ENCODE measurements around the gene IL3. TPM values are rescaled to one million over a fixed set of nuclear protein-coding genes. Genes with fewer than 3 reads are reported as not detected.

The IL3 gene
- total RNA-seq, 1 donor from 2014 or later: not detected

GRCh38 chr5:132067941-132068808 lies 7.7 kb downstream of the IL3 start:
- no peak for ATAC-seq
- no peak for DNase-seq (ENCODE audit: low spot score)
- intact Hi-C loops (cut with DNase I): no loop called here

GRCh38 chr5:132069561-132069960 lies 9.1 kb downstream of the IL3 start:
- no peak for ATAC-seq
- DNase-seq (ENCODE audit: low spot score): no peak
- intact Hi-C loops (cut with DNase I): no loop called here

DNA sequence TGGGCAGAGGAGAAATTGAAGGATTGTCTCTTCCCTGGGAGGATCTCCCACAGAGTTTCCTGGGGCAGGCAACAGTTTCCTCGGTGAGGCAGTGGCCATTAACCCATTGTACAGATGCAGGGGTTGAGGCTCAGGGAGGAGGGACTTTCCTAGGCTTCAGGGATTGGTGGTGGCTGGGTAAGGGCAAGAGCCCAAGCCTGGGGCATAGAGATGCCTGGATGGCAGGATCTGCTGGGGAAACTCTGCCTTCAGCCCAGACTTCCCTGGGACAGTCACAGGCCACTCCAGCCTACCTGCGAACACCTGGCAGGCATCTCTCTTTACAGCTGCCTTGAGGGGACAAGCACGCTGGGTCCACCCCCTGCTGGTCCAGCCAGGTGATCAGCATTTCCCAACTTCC lies 9.5 kb downstream of the IL3 start:
- intact Hi-C loops (cut with DNase I): no loop called here
- no peak for DNase-seq (ENCODE audit: low spot score)
- no peak for ATAC-seq

GRCh38 chr5:132070460-132071337 lies 10.2 kb downstream of the IL3 start:
- ATAC-seq (no peak), DNase-seq (ENCODE audit: low spot score) (no peak)
- intact Hi-C loops (cut with DNase I): no loop called here

- ATAC-seq (no peak), DNase-seq (ENCODE audit: low spot score) (no peak)
- intact Hi-C loops (cut with DNase I): no loop called here
Measured at GRCh38 chr5:132071338-132071707, 10.9 kb downstream of the IL3 start.

DNA sequence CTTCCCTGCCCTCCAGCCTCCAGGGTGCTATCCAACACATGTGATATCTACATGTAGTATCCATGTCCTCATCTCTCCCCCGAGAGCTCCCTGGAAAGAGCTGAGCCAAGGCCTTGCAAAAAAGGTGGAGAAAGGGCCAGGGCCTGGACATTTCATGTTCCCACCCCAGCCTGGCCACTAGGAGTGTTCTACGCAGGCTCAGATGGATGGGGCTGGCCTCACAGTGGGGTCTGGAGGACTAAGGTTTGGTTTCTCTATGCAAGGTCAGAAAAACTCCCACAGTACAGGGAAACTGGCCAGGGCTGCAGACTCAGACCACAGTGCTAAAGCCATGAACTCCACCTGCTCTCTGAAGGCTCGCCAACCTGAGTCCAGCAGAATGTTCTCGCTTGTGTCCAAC lies 11.6 kb downstream of the IL3 start:
- no peak for DNase-seq (ENCODE audit: low spot score)
- ATAC-seq: no peak
- intact Hi-C loops (cut with DNase I): no loop called here

- ATAC-seq (no peak), DNase-seq (ENCODE audit: low spot score) (no peak)
- intact Hi-C loops (cut with DNase I): no loop called here
Measured at GRCh38 chr5:132072528-132072927, 12.1 kb downstream of the IL3 start.

DNA sequence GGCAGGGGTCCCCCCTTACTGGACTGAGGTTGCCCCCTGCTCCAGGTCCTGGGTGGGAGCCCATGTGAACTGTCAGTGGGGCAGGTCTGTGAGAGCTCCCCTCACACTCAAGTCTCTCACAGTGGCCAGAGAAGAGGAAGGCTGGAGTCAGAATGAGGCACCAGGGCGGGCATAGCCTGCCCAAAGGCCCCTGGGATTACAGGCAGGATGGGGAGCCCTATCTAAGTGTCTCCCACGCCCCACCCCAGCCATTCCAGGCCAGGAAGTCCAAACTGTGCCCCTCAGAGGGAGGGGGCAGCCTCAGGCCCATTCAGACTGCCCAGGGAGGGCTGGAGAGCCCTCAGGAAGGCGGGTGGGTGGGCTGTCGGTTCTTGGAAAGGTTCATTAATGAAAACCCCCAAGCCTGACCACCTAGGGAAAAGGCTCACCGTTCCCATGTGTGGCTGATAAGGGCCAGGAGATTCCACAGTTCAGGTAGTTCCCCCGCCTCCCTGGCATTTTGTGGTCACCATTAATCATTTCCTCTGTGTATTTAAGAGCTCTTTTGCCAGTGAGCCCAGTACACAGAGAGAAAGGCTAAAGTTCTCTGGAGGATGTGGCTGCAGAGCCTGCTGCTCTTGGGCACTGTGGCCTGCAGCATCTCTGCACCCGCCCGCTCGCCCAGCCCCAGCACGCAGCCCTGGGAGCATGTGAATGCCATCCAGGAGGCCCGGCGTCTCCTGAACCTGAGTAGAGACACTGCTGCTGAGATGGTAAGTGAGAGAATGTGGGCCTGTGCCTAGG lies 13.0 kb downstream of the IL3 start, which contains the start of gene CSF2:
Gene CSF2 (plus strand): TSS at position 559 of the 783 bp plus-strand sequence. CDS start 35 bp downstream, at position 594.
- intact Hi-C loops (cut with DNase I): no loop called here
- ATAC-seq (no peak), DNase-seq (ENCODE audit: low spot score) (no peak)

DNA sequence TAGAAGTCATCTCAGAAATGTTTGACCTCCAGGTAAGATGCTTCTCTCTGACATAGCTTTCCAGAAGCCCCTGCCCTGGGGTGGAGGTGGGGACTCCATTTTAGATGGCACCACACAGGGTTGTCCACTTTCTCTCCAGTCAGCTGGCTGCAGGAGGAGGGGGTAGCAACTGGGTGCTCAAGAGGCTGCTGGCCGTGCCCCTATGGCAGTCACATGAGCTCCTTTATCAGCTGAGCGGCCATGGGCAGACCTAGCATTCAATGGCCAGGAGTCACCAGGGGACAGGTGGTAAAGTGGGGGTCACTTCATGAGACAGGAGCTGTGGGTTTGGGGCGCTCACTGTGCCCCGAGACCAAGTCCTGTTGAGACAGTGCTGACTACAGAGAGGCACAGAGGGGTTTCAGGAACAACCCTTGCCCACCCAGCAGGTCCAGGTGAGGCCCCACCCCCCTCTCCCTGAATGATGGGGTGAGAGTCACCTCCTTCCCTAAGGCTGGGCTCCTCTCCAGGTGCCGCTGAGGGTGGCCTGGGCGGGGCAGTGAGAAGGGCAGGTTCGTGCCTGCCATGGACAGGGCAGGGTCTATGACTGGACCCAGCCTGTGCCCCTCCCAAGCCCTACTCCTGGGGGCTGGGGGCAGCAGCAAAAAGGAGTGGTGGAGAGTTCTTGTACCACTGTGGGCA lies 13.8 kb downstream of the IL3 start:
- DNase-seq (ENCODE audit: low spot score) (no peak), ATAC-seq (no peak)
- intact Hi-C loops (cut with DNase I): no loop called here

- intact Hi-C loops (cut with DNase I): no loop called here
- ATAC-seq (no peak), DNase-seq (ENCODE audit: low spot score) (no peak)
Measured at GRCh38 chr5:132074772-132075718, 14.6 kb downstream of the IL3 start.

GRCh38 chr5:132075719-132076077 lies 15.2 kb downstream of the IL3 start:
- no peak for ATAC-seq

GRCh38 chr5:132076202-132076830 lies 15.9 kb downstream of the IL3 start:
- DNase-seq (ENCODE audit: low spot score) (no peak), ATAC-seq (no peak)
- intact Hi-C loops (cut with DNase I): no loop called here

More at GRCh38 chr5:132075719-132076077, 15.2 kb downstream of the IL3 start:
- intact Hi-C loops (cut with DNase I): no loop called here
- DNase-seq (ENCODE audit: low spot score): no peak

DNA sequence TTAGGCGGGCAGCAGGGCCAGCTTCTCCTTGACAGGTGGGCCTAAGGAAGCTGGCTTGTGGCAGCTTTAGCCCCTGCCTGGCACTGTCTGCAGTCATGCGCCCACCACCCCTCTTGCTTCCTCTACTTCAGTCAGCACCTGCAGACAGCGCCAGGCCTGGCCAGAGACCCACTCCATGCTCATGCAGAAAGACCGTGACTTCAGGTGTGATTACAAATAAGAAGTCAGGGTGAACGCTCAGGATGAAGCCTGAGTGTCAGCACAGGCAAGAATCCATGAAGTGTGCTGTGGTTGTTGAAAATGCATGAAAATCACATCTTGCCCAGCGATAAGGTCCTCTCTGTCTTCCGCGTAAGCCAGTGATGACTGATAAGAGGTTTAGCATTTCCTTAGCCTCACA lies 16.5 kb downstream of the IL3 start:
- no peak for ATAC-seq
- intact Hi-C loops (cut with DNase I): no loop called here
- no peak for DNase-seq (ENCODE audit: low spot score)

GRCh38 chr5:132079081-132079480 lies 18.6 kb downstream of the IL3 start:
- no peak for ATAC-seq
- intact Hi-C loops (cut with DNase I): no loop called here

GRCh38 chr5:132079619-132080018 lies 19.2 kb downstream of the IL3 start:
- intact Hi-C loops (cut with DNase I): no loop called here
- no peak for DNase-seq (ENCODE audit: low spot score)

More at GRCh38 chr5:132079081-132079480, 18.6 kb downstream of the IL3 start:
- DNase-seq (ENCODE audit: low spot score): no peak

DNA sequence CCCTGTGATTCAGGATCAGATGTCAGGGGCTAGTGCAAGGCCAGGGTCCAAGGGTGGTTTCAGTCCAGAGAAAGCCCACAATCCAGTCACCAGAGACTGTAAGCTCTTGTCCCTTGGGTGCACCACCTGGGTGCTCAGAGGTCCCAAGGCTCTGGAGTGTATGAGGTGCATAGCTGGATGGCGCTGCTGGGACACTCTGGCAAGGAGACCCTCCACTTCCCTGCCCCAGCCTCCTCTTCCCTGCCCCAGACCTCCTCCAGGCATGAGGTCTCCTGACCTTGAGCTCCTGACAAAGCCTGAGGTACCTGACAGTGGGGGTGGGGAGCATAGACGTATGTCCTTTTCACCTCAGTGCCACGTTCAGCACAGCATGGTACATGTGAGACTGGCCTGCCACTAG lies 20.1 kb downstream of the IL3 start:
- ATAC-seq (no peak), DNase-seq (ENCODE audit: low spot score) (no peak)
- intact Hi-C loops (cut with DNase I): no loop called here

More at GRCh38 chr5:132079619-132080018, 19.2 kb downstream of the IL3 start:
- no peak for ATAC-seq

GRCh38 chr5:132081458-132081857 lies 21.0 kb downstream of the IL3 start:
- intact Hi-C loops (cut with DNase I): no loop called here
- ATAC-seq (no peak), DNase-seq (ENCODE audit: low spot score) (no peak)
